WTC11 (cell line): ENCODE data around the gene LTBP2.

Experiments used
- ATF2 ChIP-seq: sonication (generic); formaldehyde crosslinking; IDR thresholded peaks from 2 replicates; pipeline ENCODE4 v1.8.1; 2022; ENCODE audit warnings: low read depth, missing genetic modification reagents, borderline replicate concordance
- ESRRA ChIP-seq: sonication (generic); formaldehyde crosslinking; IDR thresholded peaks from 2 replicates; pipeline ENCODE4 v1.8.1; 2022; ENCODE audit warnings: mild to moderate bottlenecking, missing genetic modification reagents, borderline replicate concordance
- HMGXB4 ChIP-seq: sonication (generic); formaldehyde crosslinking; IDR thresholded peaks from 2 replicates; pipeline ENCODE4 v1.8.1; 2023; ENCODE audit warnings: mild to moderate bottlenecking, moderate library complexity, missing genetic modification reagents
- MAX ChIP-seq: sonication (generic); formaldehyde crosslinking; IDR thresholded peaks from 2 replicates; pipeline ENCODE4 v1.8.0; 2022; ENCODE audit warnings: mild to moderate bottlenecking, missing genetic modification reagents
- NFYB ChIP-seq: sonication (generic); formaldehyde crosslinking; conservative IDR thresholded peaks from 2 replicates; pipeline ENCODE4 v1.8.0; 2022; ENCODE audit warnings: low read depth, missing genetic modification reagents
- NR1H2 ChIP-seq: sonication (generic); formaldehyde crosslinking; IDR thresholded peaks from 2 replicates; pipeline ENCODE4 v1.9.0; 2021; ENCODE audit warnings: mild to moderate bottlenecking, moderate library complexity, missing genetic modification reagents
- NR2C2 ChIP-seq: sonication (generic); formaldehyde crosslinking; IDR thresholded peaks from 2 replicates; pipeline ENCODE4 v1.8.0; 2022; ENCODE audit warnings: mild to moderate bottlenecking, missing genetic modification reagents
- ZNF121 ChIP-seq: sonication (generic); formaldehyde crosslinking; IDR thresholded peaks from 2 replicates; pipeline ENCODE4 v1.8.0; 2023; ENCODE audit warnings: missing genetic modification reagents
- ZNF425 ChIP-seq: fragments of 250-450 bp; sonication (Bioruptor Pico); conservative IDR thresholded peaks from 2 replicates; pipeline ENCODE4 v1.9.0; 2021; ENCODE audit warnings: mild to moderate bottlenecking
- TF ChIP-seq, protein P1 (sequence below): fragments of 200-600 bp; IDR thresholded peaks from 2 replicates; pipeline ENCODE4 v1.8.0; 2022; ENCODE audit warnings: antibody characterized with exemption
- TF ChIP-seq, protein P2 (sequence below): sonication (generic); formaldehyde crosslinking; IDR thresholded peaks from 2 replicates; pipeline ENCODE4 v1.8.1; 2023; ENCODE audit warnings: mild to moderate bottlenecking, missing genetic modification reagents, borderline replicate concordance
- TF ChIP-seq, protein P3 (sequence below): sonication (generic); formaldehyde crosslinking; conservative IDR thresholded peaks from 2 replicates; pipeline ENCODE4 v1.8.1; 2022; ENCODE audit warnings: mild to moderate bottlenecking, missing genetic modification reagents

DNA sequence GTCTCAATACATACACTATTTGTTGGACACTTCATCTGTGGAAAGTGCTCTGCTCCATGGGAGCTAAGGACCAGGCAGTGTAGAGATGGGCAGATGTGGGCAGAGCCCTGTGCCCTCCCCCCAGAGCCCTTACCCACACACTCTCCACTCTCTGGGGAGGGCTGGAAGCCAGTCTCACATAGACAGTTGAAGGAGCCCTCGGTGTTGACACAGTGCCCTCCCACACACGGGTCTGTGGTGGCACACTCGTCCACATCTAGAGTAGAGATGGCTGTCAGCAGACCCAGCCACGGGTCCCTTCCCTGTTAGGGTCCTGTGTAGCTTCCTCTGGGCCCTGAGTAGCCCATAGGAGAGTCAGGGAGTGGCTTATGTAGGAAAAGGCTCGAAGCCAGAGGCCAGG is 104.2 kb downstream of the LTBP2 start:
- no peak for TF ChIP-seq HMGXB4
- TF ChIP-seq, protein P1, sequence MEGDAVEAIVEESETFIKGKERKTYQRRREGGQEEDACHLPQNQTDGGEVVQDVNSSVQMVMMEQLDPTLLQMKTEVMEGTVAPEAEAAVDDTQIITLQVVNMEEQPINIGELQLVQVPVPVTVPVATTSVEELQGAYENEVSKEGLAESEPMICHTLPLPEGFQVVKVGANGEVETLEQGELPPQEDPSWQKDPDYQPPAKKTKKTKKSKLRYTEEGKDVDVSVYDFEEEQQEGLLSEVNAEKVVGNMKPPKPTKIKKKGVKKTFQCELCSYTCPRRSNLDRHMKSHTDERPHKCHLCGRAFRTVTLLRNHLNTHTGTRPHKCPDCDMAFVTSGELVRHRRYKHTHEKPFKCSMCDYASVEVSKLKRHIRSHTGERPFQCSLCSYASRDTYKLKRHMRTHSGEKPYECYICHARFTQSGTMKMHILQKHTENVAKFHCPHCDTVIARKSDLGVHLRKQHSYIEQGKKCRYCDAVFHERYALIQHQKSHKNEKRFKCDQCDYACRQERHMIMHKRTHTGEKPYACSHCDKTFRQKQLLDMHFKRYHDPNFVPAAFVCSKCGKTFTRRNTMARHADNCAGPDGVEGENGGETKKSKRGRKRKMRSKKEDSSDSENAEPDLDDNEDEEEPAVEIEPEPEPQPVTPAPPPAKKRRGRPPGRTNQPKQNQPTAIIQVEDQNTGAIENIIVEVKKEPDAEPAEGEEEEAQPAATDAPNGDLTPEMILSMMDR = no peak
- TF ChIP-seq ZNF121 (CRISPR knock-in tag) = no peak
- no peak for TF ChIP-seq NR1H2
- TF ChIP-seq NR2C2 (CRISPR knock-in tag) = no peak
- no peak for TF ChIP-seq MAX
- no peak for TF ChIP-seq ATF2 (CRISPR knock-in tag)
- TF ChIP-seq, protein P2, sequence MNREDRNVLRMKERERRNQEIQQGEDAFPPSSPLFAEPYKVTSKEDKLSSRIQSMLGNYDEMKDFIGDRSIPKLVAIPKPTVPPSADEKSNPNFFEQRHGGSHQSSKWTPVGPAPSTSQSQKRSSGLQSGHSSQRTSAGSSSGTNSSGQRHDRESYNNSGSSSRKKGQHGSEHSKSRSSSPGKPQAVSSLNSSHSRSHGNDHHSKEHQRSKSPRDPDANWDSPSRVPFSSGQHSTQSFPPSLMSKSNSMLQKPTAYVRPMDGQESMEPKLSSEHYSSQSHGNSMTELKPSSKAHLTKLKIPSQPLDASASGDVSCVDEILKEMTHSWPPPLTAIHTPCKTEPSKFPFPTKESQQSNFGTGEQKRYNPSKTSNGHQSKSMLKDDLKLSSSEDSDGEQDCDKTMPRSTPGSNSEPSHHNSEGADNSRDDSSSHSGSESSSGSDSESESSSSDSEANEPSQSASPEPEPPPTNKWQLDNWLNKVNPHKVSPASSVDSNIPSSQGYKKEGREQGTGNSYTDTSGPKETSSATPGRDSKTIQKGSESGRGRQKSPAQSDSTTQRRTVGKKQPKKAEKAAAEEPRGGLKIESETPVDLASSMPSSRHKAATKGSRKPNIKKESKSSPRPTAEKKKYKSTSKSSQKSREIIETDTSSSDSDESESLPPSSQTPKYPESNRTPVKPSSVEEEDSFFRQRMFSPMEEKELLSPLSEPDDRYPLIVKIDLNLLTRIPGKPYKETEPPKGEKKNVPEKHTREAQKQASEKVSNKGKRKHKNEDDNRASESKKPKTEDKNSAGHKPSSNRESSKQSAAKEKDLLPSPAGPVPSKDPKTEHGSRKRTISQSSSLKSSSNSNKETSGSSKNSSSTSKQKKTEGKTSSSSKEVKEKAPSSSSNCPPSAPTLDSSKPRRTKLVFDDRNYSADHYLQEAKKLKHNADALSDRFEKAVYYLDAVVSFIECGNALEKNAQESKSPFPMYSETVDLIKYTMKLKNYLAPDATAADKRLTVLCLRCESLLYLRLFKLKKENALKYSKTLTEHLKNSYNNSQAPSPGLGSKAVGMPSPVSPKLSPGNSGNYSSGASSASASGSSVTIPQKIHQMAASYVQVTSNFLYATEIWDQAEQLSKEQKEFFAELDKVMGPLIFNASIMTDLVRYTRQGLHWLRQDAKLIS (CRISPR knock-in tag) = no peak
- no peak for TF ChIP-seq ZNF425
- no peak for TF ChIP-seq NFYB (CRISPR knock-in tag)
- TF ChIP-seq, protein P3, sequence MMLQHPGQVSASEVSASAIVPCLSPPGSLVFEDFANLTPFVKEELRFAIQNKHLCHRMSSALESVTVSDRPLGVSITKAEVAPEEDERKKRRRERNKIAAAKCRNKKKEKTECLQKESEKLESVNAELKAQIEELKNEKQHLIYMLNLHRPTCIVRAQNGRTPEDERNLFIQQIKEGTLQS (CRISPR knock-in tag) = no peak
- no peak for TF ChIP-seq ESRRA (CRISPR knock-in tag)
